ENCODE data around the gene EHMT1. TPM values are rescaled to one million over a fixed set of nuclear protein-coding genes. Genes with fewer than 3 reads are reported as not detected.
A peak's percentile ranks its signal among the peaks of the same experiment; 100 is the strongest.

EHMT1 gene
- total RNA-seq, 2 experiments from 2014 or later, result 145 to 295 TPM

DNA sequence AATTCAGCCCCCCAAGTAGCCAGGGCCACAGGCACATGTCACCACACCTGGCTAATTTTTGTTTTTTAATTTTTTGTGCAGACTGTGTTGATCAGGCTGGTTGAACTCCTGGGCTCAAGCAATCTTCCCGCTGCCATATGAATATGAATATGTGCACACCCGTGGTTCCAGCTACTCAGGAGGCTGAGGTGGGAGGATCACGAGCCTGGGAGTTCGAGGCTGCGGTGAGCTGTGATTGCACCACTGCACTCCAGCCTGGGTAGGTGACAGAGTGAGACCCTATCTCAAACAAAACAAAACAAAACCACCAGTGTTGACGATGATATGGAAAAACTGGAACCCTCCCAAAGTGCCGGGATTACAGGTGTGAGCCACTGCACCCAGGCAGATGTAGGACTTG lies 32.0 kb downstream of the EHMT1 start:
- peaks cover 73% of the 10 kb centered on the region for H3K4me1 ChIP-seq (ENCODE audit: insufficient read depth, low read length, poor library complexity, severe bottlenecking)
- intact Hi-C loops (cut with micrococcal nuclease; ENCODE audit: unreplicated experiment), result loop anchor here (2.0 kb wide), 1 partner anchor 18 kb away; no protein-coding TSS in a partner anchor
- peaks cover 96% of the 10 kb centered on the region for H3K79me2 ChIP-seq (ENCODE audit: insufficient read depth, low read depth, low read length)
- no peaks in the 10 kb centered on the region for H3K9me3 ChIP-seq (ENCODE audit: low read length)
- H4K20me1 ChIP-seq (ENCODE audit: insufficient read depth, low read length), result no peaks in the 10 kb centered on the region
- H3K27ac ChIP-seq (ENCODE audit: low read depth, low read length, poor library complexity, severe bottlenecking), result peak overlapping the region; percentile 70
- TF ChIP-seq, protein P1, sequence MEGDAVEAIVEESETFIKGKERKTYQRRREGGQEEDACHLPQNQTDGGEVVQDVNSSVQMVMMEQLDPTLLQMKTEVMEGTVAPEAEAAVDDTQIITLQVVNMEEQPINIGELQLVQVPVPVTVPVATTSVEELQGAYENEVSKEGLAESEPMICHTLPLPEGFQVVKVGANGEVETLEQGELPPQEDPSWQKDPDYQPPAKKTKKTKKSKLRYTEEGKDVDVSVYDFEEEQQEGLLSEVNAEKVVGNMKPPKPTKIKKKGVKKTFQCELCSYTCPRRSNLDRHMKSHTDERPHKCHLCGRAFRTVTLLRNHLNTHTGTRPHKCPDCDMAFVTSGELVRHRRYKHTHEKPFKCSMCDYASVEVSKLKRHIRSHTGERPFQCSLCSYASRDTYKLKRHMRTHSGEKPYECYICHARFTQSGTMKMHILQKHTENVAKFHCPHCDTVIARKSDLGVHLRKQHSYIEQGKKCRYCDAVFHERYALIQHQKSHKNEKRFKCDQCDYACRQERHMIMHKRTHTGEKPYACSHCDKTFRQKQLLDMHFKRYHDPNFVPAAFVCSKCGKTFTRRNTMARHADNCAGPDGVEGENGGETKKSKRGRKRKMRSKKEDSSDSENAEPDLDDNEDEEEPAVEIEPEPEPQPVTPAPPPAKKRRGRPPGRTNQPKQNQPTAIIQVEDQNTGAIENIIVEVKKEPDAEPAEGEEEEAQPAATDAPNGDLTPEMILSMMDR (conservative IDR thresholded peaks at IDR 0.05; ENCODE audit: low read length), result no peak
- no peak for TF ChIP-seq EZH2phosphoT487 (IDR thresholded peaks at IDR 0.05; ENCODE audit: borderline replicate concordance, low read depth, low read length)
- DNase-seq (ENCODE audit: low spot score), result no peak
- H3K36me3 ChIP-seq (ENCODE audit: insufficient read depth, low read length), result peaks cover 91% of the 10 kb centered on the region
- CTCF ChIA-PET (ENCODE audit: unreplicated experiment), result no interaction called here
- H2AFZ ChIP-seq (ENCODE audit: low read length), result no peak overlapping the region
- peak overlapping the region; percentile 49 for H3K4me2 ChIP-seq (ENCODE audit: low read length)
- peak overlapping the region; percentile 20 for H3K4me3 ChIP-seq (ENCODE audit: low read depth, low read length, poor library complexity, severe bottlenecking)
- POLR2A ChIA-PET, result interaction anchor here (0.7 to 1.1 kb wide), 3 partner anchors 17 to 22 kb away, joined by 3 to 5 read pairs (median 4); no protein-coding TSS in a partner anchor
- BruUV-seq (replicated peaks), result no TSS peak
- no peaks in the 10 kb centered on the region for H3K9me2 ChIP-seq (ENCODE audit: insufficient read depth, low read length)

DNA sequence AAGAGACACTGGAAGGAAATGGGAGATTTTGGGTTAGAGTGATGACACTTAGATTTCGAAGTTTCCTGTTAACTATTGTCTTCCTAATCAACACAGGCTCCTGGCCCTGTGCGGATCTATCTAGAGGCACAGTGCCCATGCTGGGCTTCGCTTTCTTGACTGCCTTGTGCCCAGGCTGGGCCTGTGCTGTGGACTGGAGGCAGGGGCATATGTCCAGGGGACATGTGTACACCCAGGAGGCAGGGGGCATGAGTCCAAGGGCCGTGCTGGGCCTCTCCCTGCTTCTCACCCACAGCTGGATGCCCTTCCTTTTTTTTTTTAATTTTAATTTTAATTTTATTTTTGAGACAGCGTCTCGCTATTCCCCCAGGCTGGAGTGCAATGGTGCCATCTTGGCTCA lies 37.6 kb downstream of the EHMT1 start:
- no peak for DNase-seq (ENCODE audit: low spot score)
- Histone ChIP-seq H3K27ac (ENCODE audit: low read depth, low read length, poor library complexity, severe bottlenecking) (no peak overlapping the region), H3K4me2 (ENCODE audit: low read length) (no peak overlapping the region), H3K4me3 (ENCODE audit: low read depth, low read length, poor library complexity, severe bottlenecking) (no peak overlapping the region), H3K9me3 (ENCODE audit: low read length) (0 out of 2 replicates have a peak, but pooled peaks cover 5% of the 10 kb centered on the region), H3K4me1 (ENCODE audit: insufficient read depth, low read length, poor library complexity, severe bottlenecking) (peaks cover 90% of the 10 kb centered on the region), H4K20me1 (ENCODE audit: insufficient read depth, low read length) (no peaks in the 10 kb centered on the region), H3K36me3 (ENCODE audit: insufficient read depth, low read length) (peaks cover 84% of the 10 kb centered on the region), H3K79me2 (ENCODE audit: insufficient read depth, low read depth, low read length) (peaks cover 98% of the 10 kb centered on the region), H2AFZ (ENCODE audit: low read length) (no peak overlapping the region), H3K9me2 (ENCODE audit: insufficient read depth, low read length) (no peaks in the 10 kb centered on the region)
- intact Hi-C loops (cut with micrococcal nuclease; ENCODE audit: unreplicated experiment), result no loop called here
- no peak for TF ChIP-seq EZH2phosphoT487 (IDR thresholded peaks at IDR 0.05; ENCODE audit: borderline replicate concordance, low read depth, low read length)
- TF ChIP-seq, protein P1 (conservative IDR thresholded peaks at IDR 0.05; ENCODE audit: low read length), result no peak
- BruUV-seq (replicated peaks), result no TSS peak
- POLR2A ChIA-PET, result interaction anchor here (1.0 to 1.6 kb wide), 3 partner anchors 9 to 15 kb away, joined by 3 read pairs; no protein-coding TSS in a partner anchor
- CTCF ChIA-PET (ENCODE audit: unreplicated experiment), result no interaction called here

DNA sequence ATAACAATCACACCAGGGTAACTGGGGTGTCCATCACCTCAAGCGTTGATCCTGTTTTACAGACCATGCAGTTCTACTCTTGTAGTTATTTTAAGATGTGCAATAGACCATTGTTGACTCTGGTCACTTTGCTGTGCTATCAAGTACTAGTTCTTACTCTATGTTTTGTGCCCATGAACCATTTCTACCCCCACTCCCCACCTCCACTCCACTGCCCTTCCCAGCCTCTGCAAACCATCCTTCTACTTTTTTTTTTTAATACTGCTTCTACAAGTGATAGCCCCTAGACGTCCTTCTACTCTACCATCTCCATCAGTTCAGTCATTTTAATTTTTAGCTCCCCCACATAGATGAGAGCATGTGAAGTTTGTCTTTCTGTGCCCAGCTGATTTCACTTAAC lies 38.8 kb downstream of the EHMT1 start:
- H3K4me3 ChIP-seq (ENCODE audit: low read depth, low read length, poor library complexity, severe bottlenecking), result peak overlapping the region; percentile 45
- H2AFZ ChIP-seq (ENCODE audit: low read length), result no peak overlapping the region
- POLR2A ChIA-PET, result interaction anchor here (1.6 kb wide), 1 partner anchor 13 kb away, joined by 3 read pairs; no protein-coding TSS in a partner anchor
- no peak for DNase-seq (ENCODE audit: low spot score)
- no peaks in the 10 kb centered on the region for H4K20me1 ChIP-seq (ENCODE audit: insufficient read depth, low read length)
- peaks cover 82% of the 10 kb centered on the region for H3K36me3 ChIP-seq (ENCODE audit: insufficient read depth, low read length)
- no peak for TF ChIP-seq EZH2phosphoT487 (IDR thresholded peaks at IDR 0.05; ENCODE audit: borderline replicate concordance, low read depth, low read length)
- TF ChIP-seq, protein P1 (conservative IDR thresholded peaks at IDR 0.05; ENCODE audit: low read length), result no peak
- H3K4me2 ChIP-seq (ENCODE audit: low read length), result peak overlapping the region; percentile 75
- H3K79me2 ChIP-seq (ENCODE audit: insufficient read depth, low read depth, low read length), result peaks cover 98% of the 10 kb centered on the region
- H3K9me3 ChIP-seq (ENCODE audit: low read length), result 0 out of 2 replicates have a peak, but pooled peaks cover 5% of the 10 kb centered on the region
- intact Hi-C loops (cut with micrococcal nuclease; ENCODE audit: unreplicated experiment), result no loop called here
- CTCF ChIA-PET (ENCODE audit: unreplicated experiment), result no interaction called here
- no TSS peak for BruUV-seq (replicated peaks)
- H3K4me1 ChIP-seq (ENCODE audit: insufficient read depth, low read length, poor library complexity, severe bottlenecking), result peaks cover 89% of the 10 kb centered on the region
- H3K9me2 ChIP-seq (ENCODE audit: insufficient read depth, low read length), result no peaks in the 10 kb centered on the region
- peak overlapping the region; percentile 65 for H3K27ac ChIP-seq (ENCODE audit: low read depth, low read length, poor library complexity, severe bottlenecking)
